ENCODE results near the gene ITGB8.

Gene ITGB8

GRCh38 chr7:20344396-20344795 lies 13.7 kb downstream of the ITGB8 start:
- DNase-seq = no peak

GRCh38 chr7:20346577-20346976 lies 15.9 kb downstream of the ITGB8 start:
- no peak for DNase-seq

- DNase-seq = no peak
These were observed 17.0 kb downstream of the ITGB8 start for GRCh38 chr7:20347680-20348079.

GRCh38 chr7:20348125-20348807 lies 17.6 kb downstream of the ITGB8 start:
- no peak for DNase-seq

GRCh38 chr7:20350518-20350951 lies 19.8 kb downstream of the ITGB8 start:
- DNase-seq = no peak

GRCh38 chr7:20350996-20351692 lies 20.4 kb downstream of the ITGB8 start:
- DNase-seq = no peak

- DNase-seq = no peak
These were observed 21.2 kb downstream of the ITGB8 start for GRCh38 chr7:20351901-20352300.

- DNase-seq = no peak
These were observed 22.0 kb downstream of the ITGB8 start for GRCh38 chr7:20352573-20353306.

- no peak for DNase-seq
These were observed 24.2 kb downstream of the ITGB8 start for GRCh38 chr7:20354610-20355528.

GRCh38 chr7:20358106-20358505 lies 27.4 kb downstream of the ITGB8 start:
- no peak for DNase-seq

- DNase-seq = no peak
These were observed 28.1 kb downstream of the ITGB8 start for GRCh38 chr7:20358762-20359282.

GRCh38 chr7:20359341-20359963 lies 28.8 kb downstream of the ITGB8 start:
- no peak for DNase-seq

- DNase-seq = no peak
These were observed 32.0 kb downstream of the ITGB8 start for GRCh38 chr7:20362574-20363253.

GRCh38 chr7:20364571-20365196 lies 34.0 kb downstream of the ITGB8 start:
- DNase-seq = no peak

GRCh38 chr7:20365486-20365885 lies 34.8 kb downstream of the ITGB8 start:
- no peak for DNase-seq

GRCh38 chr7:20374399-20374798 lies 43.7 kb downstream of the ITGB8 start:
- DNase-seq = no peak

GRCh38 chr7:20376796-20377195 lies 46.1 kb downstream of the ITGB8 start:
- no peak for DNase-seq

GRCh38 chr7:20381406-20382034 lies 50.8 kb downstream of the ITGB8 start:
- no peak for DNase-seq

- no peak for DNase-seq
These were observed 52.7 kb downstream of the ITGB8 start for GRCh38 chr7:20383351-20383750.

GRCh38 chr7:20385126-20385525 lies 54.4 kb downstream of the ITGB8 start:
- DNase-seq = no peak

All from NK-92 treated with Interleukin-12 subunit alpha and Interleukin-12 subunit beta, amount 100 ng/mL, for 24 hours (cell line).